Activated CD4-positive, CD25-positive, alpha-beta regulatory T cell treated with anti-CD3 and anti-CD28 coated beads, Interleukin-2, amount 50 U/mL, for 16 hours (primary cell): Measurements from ENCODE around the gene ANKMY2.
"Not testable (repeated sequence)": the region's sequence is repeated elsewhere in the genome, so short reads cannot be mapped to it uniquely, and the experiment has no call there.

Experiments used
- DNase-seq: peaks from one replicate; pipeline ENCODE4 v3.0.0-alpha.2; 2020; ENCODE audit warnings: low read depth, low spot score

Gene ANKMY2

DNA sequence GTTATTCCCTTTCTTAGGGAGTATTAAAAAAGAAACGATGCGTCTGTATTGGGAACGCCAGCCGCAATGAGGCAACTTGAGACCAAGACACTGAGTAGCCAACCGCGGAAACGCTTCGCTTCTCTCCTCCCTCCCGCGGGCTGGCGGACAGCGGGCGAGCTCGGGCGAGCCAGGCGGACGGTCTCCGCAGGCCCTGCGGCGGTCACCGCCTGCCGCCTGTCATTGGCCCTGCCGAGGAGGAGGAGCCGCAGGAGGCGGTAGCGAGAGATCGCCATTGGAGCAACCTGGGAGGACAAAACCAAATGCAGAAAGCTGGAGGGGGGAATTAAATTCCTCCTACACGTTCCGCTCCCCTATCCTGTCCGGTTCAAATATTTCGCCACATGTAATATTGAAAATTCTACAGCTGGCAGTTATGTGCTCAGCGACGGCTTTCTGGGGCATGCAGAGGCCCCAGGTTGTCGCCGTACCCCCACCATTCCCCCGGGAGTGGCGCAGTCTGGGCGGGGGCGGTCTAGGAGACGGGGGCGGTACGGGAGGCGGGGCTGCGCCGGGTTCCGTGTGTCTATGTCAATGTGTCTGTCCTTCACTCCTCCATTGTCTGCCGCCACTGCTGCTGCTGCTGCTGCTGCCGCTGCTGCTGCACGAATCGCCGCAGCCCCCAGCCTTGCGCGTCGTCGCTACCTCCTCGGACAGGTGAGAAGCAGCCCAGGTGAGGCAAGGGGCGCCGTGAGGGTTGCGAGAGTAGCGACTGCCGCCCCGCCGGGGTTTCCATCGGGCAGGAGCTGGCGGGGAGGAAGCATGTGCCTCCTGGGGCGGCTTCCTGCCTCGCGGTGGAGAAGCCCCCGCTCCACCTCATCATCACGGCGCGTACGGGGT, at the start of gene ANKMY2, which contains the start of gene BZW2:
Gene ANKMY2, minus strand, starts transcription at position 162 of the 879 bp plus-strand sequence. CDS start 181 bp downstream, outside the sequence.
Gene BZW2, plus strand, starts transcription at position 589 of the 879 bp plus-strand sequence. CDS start 19,263 bp downstream, outside the sequence.
- peak; percentile 82 for DNase-seq

DNA sequence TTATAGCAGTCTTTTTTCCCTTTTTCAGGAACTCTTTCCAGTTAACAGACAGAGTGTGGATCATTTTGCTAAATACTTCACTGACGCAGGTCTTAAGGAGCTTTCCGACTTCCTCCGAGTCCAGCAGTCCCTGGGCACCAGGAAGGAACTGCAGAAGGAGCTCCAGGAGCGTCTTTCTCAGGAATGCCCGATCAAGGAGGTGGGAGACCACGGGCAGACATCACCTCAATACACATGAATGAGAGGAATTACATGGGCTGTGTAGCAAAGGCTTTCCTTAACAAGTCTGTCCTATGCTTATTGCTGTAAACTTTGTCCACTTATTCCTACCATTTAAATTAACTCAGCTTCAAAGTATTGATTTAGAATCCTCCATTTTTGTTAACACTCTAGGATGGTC, 49.3 kb upstream of the ANKMY2 start:
- DNase-seq = no peak

DNA sequence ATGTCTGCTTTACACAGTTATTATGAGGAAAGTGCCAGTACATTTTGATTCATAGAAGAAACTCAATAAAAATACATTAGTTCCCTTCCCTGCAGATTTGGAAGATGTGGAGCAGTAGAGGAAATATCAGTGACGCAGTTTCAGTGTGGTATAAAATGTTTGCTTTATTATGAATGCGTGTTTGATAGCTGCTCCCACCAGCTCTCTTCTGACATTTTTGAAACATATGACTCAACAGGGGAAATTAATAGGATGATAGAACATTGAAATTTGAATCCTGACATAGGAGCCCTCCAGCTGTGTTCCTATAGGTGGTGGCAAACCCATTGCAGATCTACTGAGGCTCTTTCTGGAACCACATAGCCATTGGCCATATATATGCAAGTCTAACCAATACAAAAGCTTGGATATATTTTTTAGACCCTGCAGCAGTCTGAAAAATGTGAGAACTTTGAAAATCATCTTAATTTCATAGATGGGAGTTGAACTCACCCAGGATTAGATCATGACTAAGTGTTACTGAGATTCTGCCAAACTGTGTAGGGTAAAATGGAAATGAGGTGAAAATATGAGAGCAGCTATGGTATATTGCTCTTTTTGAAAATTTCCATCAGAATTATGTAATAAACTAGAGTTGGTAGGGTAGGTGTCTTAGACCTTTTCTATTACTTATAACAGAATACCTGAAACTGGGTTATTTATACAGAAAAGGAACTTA, 48.2 kb upstream of the ANKMY2 start:
- DNase-seq = no peak

DNA sequence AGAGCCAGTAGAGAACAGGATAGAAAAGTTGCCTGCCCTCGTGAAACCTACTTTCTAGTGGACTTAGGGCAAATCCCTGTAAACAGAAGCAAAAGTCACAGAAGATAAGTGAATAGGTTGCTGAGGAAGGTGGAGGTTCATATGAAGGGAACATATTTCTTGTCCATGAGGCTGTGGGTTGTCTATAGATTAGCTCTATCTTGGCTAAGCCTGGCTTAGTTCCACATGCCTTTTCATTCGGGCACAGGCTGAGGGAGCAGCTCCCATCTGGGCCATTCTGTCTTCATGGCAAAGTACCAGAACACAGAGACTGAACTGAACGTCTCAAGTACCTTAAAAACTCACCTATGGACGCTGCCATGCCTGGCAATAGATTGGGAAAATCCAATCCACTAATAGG, 45.7 kb upstream of the ANKMY2 start:
- DNase-seq = no peak

DNA sequence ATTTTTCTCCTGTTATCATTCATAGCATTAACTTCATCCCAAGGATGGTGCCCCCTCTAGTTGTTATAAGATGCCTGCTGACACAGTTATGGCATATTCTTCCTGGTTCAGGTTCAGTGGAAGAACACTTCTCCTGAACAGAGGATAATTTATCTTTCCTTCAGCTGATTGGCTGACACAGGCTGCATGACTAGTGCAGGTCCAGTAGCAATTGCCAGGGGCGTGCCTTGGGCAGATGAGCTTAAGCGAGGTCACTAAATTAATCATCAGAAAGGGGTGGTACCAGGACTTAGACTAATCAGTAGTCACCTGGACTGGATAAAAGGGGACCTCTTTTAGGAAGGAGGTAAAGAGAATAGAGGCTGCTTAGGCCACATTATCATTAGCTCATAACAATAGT, 42.7 kb upstream of the ANKMY2 start:
- DNase-seq = no peak

DNA sequence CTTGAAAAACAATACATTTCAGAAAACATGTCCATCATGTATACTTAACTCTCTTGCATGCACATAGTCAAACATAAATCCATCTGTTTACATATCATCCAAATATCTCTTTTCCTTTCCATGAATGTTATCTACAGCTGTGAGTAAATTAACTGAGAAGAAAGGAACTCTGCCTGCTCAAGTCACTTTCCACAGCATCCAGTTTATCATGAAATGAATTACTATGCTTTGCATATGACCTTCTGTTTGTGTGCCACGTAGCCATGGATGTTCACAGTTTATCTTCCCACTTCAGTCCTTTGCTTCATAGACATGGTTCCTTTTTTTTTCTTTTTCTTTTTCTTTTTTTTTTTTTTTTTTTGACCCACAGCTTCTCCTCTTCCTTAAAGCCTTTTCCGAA, 40.0 kb upstream of the ANKMY2 start:
- DNase-seq = no peak

DNA sequence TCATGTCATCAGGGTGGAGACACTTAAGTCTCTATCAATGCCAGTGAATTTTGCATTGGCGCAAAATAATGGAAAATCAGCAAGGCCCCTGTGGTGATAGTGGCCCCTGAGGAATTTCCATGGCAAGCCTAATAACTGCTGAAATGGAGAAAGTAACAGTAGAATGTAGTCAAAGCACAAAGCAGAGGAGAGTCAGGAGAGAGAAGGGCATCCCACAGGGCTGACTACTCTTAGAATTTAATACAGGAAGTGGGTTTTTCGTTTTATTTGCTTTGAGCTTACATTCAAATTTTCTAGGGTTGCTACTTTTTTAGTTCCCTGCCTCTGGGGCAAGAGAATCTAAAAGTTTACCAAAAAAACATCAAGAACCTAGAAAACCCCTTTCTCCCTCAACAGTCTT, 39.4 kb upstream of the ANKMY2 start:
- no peak for DNase-seq

DNA sequence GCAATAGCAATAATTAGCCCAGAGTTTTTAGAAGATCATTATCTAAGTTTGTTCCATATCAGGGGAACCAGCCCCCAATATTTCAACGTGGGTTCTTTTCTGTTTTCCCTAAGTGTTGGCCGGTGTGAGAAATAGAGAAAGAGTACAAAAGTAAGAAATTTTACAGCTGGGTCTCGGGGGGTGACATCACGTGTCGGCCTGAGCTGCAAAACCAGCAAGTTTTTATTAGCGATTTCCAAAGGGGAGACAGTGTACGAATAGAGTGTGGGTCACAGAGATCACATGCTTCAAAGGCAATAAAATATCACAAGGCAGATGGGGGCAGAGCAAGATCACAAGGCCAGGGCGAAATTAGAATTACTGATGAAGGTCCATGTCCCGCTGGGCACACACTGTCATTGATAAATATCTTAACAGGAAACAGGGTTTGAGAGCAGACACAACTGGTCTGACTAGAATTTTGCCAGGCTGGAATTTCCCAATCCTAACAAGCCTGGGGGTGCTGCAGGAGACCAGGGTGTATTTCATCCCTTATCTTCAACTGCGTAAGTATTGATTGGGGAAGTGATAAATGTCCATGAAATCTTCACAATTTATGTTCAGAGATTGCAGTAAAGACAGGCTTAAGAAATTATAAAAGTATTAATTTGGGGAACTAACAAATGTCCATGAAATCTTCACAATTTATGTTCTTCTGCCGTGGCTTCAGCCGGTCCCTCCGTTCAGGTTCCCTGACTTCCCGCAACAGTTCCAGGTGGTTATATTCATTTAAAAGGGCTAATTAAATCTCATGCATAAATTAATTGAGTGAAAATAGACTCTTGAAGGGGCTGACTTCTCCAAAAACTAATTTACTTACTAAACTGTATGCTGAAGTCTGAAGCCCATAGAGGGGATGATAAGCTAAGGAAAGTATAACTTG, 33.4 kb upstream of the ANKMY2 start:
- not testable (repeated sequence) for DNase-seq

DNA sequence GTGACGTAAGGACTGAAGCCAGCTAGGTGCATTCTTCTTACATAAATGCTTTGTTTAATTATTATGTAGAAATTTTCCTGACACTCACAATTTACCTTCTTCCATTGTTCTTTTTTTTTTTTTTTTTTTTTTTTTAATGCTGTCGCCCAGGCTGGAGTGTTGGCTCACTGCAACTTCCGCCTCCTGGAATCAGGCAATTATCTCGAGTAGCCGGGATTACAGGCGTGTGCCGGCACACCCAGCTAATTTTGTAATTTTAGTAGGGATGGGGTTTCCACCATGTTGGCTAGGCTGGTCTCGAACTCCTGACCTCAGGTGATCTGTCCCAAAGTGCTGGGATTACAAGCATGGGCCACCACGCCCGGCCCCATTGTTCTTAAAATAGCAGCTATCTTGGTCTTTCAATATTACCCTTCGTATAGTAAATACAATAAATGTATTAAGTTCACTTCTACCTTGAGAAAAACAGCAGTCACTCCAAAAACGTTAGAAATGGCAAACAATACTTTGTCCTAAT, 32.5 kb upstream of the ANKMY2 start:
- no peak for DNase-seq

DNA sequence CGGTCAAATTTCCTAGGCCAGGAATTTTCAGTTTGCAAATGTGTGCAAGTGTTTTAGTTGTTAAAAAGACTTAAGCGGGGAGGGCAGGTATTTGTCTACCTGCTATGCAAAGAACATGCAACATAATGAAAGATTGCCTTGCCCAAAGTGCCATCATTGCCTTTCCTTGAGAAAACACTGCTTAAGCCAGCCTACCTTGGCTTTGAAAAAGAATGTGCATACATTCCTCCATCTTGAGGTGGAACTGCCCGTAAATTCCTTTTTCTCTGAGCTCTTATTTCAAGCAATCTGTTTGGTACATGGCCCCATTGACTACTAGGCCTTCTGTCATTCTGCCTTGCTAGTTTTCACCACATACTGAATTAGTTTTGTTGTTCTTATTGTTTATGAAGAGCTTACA, 29.7 kb upstream of the ANKMY2 start:
- DNase-seq = no peak

DNA sequence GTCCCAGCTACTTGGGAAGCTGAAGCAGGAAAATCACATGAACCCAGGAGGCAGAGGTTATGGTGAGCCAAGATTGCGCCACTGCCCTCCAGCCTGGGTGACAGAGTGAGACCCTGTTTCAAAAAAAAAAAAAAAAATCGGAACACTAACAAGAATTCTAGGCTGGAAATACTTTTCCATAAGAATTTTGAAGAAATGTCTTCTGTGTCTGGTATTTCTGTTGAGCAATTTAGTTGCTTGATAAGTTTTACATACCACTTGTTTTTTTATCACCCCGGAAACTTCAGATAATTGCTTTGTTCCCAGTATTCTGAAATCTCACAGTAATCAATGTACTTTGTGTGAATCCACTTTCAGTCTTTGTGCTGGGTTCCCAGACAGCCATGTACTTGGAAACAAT, 26.3 kb upstream of the ANKMY2 start:
- DNase-seq = no peak

DNA sequence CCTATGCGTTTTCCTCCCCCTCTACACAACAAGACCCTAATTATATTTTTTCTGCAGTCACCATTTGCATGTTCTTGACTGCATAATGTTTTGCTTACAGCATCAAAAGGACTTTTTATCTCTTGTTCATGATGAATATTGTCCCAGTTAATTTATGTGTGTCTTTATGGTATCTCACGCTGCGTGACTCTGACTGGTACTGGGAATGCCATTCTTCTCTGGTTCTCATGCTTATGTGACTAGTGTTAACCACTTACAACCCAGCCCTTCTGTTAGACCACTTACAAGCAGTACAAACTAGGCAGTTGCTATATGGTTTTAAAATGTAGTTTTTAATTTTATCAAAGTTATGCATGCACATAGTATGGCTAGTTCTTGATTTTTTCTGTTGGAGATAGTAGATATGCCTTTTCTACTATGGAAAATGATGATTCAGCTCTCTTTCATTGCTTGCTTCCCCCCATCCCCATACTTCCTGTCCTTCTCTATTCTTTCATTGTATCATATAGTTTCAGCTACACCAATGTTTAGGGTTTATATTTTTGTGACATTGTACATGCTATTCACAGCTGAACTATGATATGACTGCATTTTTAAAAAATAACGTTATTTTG, 25.3 kb upstream of the ANKMY2 start:
- no peak for DNase-seq

DNA sequence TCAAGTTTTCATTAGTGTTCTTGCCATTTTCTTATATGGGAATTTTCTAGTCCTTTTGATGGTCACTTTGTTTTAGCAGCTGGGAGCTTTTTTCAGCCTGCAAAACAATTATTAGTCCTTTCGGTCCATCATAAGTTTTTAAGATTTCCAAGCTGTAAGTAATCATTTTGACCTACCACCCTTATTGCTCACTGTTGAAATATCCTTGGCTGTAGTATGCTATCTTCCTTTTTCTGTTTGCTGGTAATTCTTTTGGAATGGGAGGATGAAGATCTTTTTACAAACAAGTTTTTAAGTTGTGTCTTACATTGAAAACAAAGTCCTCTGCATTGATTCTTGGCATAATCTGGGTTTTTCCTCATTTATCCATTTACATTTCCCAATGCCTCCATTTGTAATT, 24.5 kb upstream of the ANKMY2 start:
- no peak for DNase-seq

DNA sequence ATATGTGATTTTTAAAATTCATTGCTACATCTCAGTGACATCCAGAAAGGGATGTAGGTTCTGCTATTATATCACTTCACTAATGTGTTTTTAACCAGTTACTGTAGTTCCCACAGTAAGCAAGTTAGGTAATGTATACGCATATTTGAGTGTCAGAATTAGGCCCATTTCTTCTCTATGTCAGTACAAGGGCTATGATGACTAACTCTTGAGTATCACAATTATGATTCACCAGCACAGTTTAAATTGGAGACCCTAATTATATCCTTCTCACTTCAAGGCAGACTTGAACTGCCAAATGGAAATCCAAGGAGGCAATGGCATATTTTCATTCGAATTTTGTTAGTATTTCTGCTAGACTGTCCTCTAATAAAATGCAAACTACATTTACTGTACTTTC, 24.0 kb upstream of the ANKMY2 start:
- DNase-seq = no peak

DNA sequence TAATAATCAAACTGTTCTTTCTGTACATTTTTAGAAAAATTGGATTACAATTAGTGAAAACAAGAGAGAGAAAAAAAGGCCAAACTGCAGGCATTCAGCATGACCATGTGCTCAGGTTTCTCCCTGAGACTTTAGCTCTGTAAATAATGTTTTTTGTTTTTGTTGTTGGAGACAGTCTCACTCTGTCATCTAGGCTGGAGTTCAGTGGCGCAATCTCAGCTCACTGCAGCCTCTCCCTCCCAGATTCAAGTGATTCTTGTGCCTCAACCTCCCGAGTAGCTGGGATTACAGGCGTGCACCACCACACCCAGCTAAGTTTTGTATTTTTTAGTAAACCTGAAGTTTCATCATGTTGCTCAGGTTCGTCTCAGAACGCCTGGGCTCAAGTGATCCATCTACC, 23.4 kb upstream of the ANKMY2 start:
- no peak for DNase-seq

DNA sequence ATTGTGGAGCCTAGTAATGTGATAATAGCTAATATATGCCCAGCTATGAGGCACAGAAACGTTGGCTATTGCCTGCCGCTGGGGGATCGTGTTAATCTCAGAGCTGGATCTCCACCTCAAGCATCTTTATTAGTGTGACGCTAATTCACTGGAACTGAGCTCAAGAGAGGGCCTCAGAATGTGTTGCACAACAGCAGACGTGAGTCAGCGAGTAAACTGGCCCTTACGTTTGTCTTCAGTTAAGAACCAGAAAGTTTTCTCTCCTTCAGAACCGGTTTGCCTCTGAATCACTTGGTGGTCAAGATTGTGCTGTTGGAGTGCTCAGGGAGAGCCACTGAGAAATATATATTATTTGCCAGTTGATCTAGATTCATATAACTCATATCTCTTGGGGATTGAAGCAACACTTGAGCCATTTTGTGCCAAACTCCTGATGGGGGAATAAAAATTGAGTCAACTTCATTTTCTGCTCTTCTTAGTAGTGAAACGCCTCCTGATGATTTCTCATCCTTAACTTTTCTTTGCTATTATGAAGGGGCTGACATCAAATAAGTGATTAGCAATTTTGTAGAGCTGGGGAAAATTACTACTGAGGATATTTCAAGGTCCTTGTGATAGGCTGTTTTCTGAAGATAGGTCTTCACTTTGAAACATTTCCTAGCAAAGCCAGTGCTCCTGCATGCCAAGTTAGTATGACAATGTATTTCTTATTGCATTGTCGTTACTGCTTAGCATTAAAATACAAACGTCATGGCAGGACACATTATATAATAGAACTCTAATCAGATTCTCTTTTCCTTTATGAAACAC, 22.7 kb upstream of the ANKMY2 start:
- DNase-seq = no peak

DNA sequence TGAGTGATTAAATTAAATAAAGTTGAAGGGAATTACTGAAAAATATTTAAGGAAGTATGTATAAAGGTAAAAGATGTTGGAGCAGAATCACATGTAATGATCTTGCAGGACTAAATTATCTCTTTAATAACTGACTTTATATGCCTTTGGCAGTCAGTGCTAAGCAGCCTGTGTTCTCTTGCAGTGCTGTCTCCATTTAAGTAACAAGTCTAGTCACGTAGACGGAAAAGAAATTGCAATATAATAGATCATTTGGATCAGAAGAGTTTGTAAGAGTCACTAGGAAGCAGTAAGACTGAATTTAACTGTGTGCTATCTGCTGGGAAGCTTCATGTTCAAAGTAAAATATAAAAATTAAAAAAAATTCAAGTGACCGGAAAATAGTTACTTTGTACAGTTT, 21.8 kb upstream of the ANKMY2 start:
- DNase-seq = no peak

DNA sequence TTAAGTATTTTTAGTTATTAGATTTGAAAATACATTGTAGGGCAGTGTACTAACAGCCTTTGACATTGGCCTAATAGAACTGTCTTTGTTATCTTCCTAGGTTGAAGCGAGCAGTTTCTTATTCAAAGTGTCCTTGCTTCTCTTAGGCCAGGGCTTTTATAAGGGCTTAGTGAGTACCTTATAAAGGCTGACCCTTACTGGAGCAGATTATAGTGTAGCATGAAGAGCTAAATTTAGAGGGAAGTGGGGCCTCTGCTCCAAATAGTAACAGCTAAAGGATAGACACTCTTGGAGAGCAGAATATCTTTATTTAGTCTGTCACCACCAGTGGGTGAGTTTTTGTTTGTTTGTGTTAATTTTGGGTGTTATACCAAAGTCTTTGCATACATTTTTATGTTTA, 16.4 kb upstream of the ANKMY2 start:
- DNase-seq = no peak

DNA sequence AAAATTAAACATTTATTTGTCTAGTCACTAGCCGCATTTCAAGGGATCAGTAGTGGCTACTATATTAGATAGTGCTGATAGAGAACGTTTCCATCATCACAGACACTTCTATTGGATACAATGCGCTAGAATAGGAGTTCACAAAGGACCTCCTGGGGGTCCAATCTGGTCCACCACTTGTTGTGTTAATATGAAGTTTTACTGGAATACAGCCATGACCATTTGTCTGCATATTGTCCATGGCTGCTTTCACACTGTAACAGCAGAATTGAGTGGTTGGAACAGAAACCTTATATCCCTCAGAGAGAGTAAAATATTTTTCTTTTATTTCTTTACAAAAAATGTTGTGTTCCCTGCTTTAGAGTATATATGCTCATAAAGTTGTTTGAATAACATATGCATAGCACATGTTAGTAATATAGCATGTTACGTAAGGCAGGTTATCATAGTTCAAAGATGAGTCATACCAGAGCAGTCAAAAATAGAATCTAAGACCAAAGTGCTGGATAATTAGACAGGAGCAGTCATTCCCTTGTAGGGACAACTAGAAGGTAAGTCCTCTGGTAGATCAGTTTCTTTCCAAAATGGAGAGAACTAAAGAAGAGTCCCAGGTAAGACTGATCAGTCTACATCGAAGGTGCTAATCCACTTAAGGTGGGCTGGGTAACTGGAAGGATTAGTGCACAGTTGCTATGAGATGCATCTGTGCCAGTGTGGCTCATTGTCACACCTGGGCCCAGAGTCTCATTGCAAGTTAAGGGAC, 15.3 kb upstream of the ANKMY2 start:
- DNase-seq = no peak
